HepG2 (cell line): ENCODE results near the gene CHCHD1. TPM values are rescaled to one million over a fixed set of nuclear protein-coding genes. Genes with fewer than 3 reads are reported as not detected.

Experiments
- AKNA ChIP-seq: sonication (generic); formaldehyde crosslinking; IDR thresholded peaks from 2 replicates; pipeline ENCODE4 v1.4.0; 2020; ENCODE audit warnings: missing genetic modification reagents, borderline replicate concordance
- ATF1 ChIP-seq: IDR thresholded peaks from 2 replicates; pipeline ENCODE4 v1.6.1; 2016; ENCODE audit warnings: mild to moderate bottlenecking, control low read depth
- CEBPB ChIP-seq: IDR thresholded peaks from 2 replicates; pipeline ENCODE4 v1.6.1; 2011; ENCODE audit warnings: low read depth, low read length, improper control_type of control experiment, borderline replicate concordance
- DRAP1 ChIP-seq: IDR thresholded peaks from 2 replicates; pipeline ENCODE4 v1.6.1; 2016; ENCODE audit warnings: missing genetic modification reagents, missing compliant biosample characterization
- ESRRA ChIP-seq: sonication (generic); formaldehyde crosslinking; IDR thresholded peaks from 2 replicates; pipeline ENCODE4 v1.5.1; 2020; ENCODE audit warnings: mild to moderate bottlenecking, low read depth, missing genetic modification reagents
- GFI1 ChIP-seq: sonication (generic); formaldehyde crosslinking; IDR thresholded peaks from 2 replicates; pipeline ENCODE4 v1.5.0; 2020; ENCODE audit warnings: missing genetic modification reagents, mild to moderate bottlenecking, borderline replicate concordance
- HNF1A ChIP-seq, 2 experiments: sonication (generic) in 1 of 2; formaldehyde crosslinking in 1 of 2; IDR thresholded peaks; 2 replicates each; pipeline versions ENCODE4 v1.4.0 to v1.6.1; 2016 to 2020; ENCODE audit warnings: borderline replicate concordance in 1 of 2, low read depth in 1 of 2, mild to moderate bottlenecking in 1 of 2, missing genetic modification reagents in 1 of 2
- HNRNPLL ChIP-seq: fragments of 200-400 bp; formaldehyde crosslinking; IDR thresholded peaks from 2 replicates; pipeline ENCODE4 v1.6.1; 2017; ENCODE audit warnings: mild to moderate bottlenecking, low read depth, low read length; ENCODE audit not compliant: poor library complexity, severe bottlenecking
- KAT7 ChIP-seq: IDR thresholded peaks from 2 replicates; pipeline ENCODE4 v1.6.1; 2018; ENCODE audit warnings: borderline replicate concordance, missing compliant biosample characterization
- KDM5A ChIP-seq: fragments of 200-600 bp; sonication (generic); IDR thresholded peaks from 2 replicates; pipeline ENCODE4 v1.7.0; 2018; ENCODE audit warnings: antibody characterized with exemption, mild to moderate bottlenecking, low read length, borderline replicate concordance
- MTF1 ChIP-seq: sonication (generic); formaldehyde crosslinking; IDR thresholded peaks from 2 replicates; pipeline ENCODE4 v1.5.0; 2020; ENCODE audit warnings: missing genetic modification reagents
- PHF21A ChIP-seq: sonication (generic); formaldehyde crosslinking; IDR thresholded peaks from 2 replicates; pipeline ENCODE4 v1.5.0; 2020; ENCODE audit warnings: mild to moderate bottlenecking, missing genetic modification reagents
- PHF5A ChIP-seq: IDR thresholded peaks from one replicate; pipeline ENCODE4 v1.6.1; 2018; ENCODE audit warnings: low read depth, missing genetic modification reagents; ENCODE audit not compliant: unreplicated experiment
- STAT5B ChIP-seq: sonication (generic); formaldehyde crosslinking; IDR thresholded peaks from 2 replicates; pipeline ENCODE4 v1.4.0; 2020; ENCODE audit warnings: missing genetic modification reagents
- ZBTB43 ChIP-seq: sonication (generic); formaldehyde crosslinking; conservative IDR thresholded peaks from 2 replicates; pipeline ENCODE4 v1.4.0; 2020; ENCODE audit warnings: missing genetic modification reagents
- ZFP36L1 ChIP-seq: sonication (generic); formaldehyde crosslinking; IDR thresholded peaks from 2 replicates; pipeline ENCODE4 v1.8.0; 2022; ENCODE audit warnings: mild to moderate bottlenecking, missing genetic modification reagents, moderate library complexity
- ZNF180 ChIP-seq: sonication (generic); formaldehyde crosslinking; IDR thresholded peaks from 2 replicates; pipeline ENCODE4 v1.4.0; 2020; ENCODE audit warnings: low read depth, missing genetic modification reagents, borderline replicate concordance
- ZNF205 ChIP-seq: IDR thresholded peaks from 2 replicates; pipeline ENCODE4 v1.6.1; 2018; ENCODE audit warnings: missing biosample characterization, missing genetic modification reagents
- ZNF678 ChIP-seq: sonication (generic); formaldehyde crosslinking; IDR thresholded peaks from 2 replicates; pipeline ENCODE4 v1.4.0; 2020; ENCODE audit warnings: mild to moderate bottlenecking, missing genetic modification reagents
- ZNF839 ChIP-seq: sonication (generic); formaldehyde crosslinking; IDR thresholded peaks from 2 replicates; pipeline ENCODE4 v1.4.0; 2020; ENCODE audit warnings: missing genetic modification reagents, mild to moderate bottlenecking, borderline replicate concordance
- polyA plus RNA-seq, 8 experiments: library from polyadenylated mRNA; depleted of rRNA in 3 of 8; stranded (reverse) in 7 of 8; unstranded in 1 of 8; fragments of >200 nt; fragmentation: Illumina TruSeq in 4 of 8; extraction: Trizol in 4 of 8; gene quantifications; 2 replicates each; pipeline versions ENCODE4 v1.2.1 to v1.2.3, GENCODE V29; 2011 to 2016; ENCODE audit warnings: low read depth in 4 of 8, missing spikeins in 1 of 8, mixed read lengths in 1 of 8; ENCODE audit not compliant: insufficient read depth in 1 of 8
- total RNA-seq, 5 experiments: library from RNA; depleted of rRNA; stranded (reverse); fragments of >200 nt; fragmentation: Illumina TruSeq; extraction: Trizol; gene quantifications; 2 replicates each; pipeline ENCODE4 v1.2.3, GENCODE V29; 2016; ENCODE audit warnings: low read depth in 1 of 5

CHCHD1 gene
- total and polyA plus RNA-seq, 2 of the 13 experiments (the other 11 are each of a cell fraction or from before 2014, with no cell fraction given): 36.9 to 71.2 TPM

GRCh38 chr10:73785211-73785720 lies 3.4 kb downstream of the CHCHD1 start, which contains the start of gene ZSWIM8 (continued):
- TF ChIP-seq HNF1A (IDR thresholded peaks at IDR 0.05; ENCODE audit: low read depth) (no peak), HNF1A (CRISPR knock-in tag; IDR thresholded peaks at IDR 0.05; ENCODE audit: borderline replicate concordance) (no peak), HNRNPLL (peak; percentile 6), PHF5A (CRISPR knock-in tag) (no peak), ZNF180 (CRISPR knock-in tag) (no peak), PHF21A (no peak), MTF1 (CRISPR knock-in tag) (no peak), KAT7 (no peak), ZFP36L1 (CRISPR knock-in tag) (no peak), ATF1 (CRISPR knock-in tag) (peak; percentile 60; the same call in 1 of the 2 replicates), AKNA (no peak), STAT5B (CRISPR knock-in tag) (no peak), DRAP1 (CRISPR knock-in tag) (peak; percentile 54; the same call in 1 of the 2 replicates), GFI1 (CRISPR knock-in tag) (no peak), ZBTB43 (CRISPR knock-in tag) (no peak), KDM5A (peak; percentile 94), CEBPB (no peak), ZNF839 (no peak), ZNF205 (CRISPR knock-in tag) (no peak), ZNF678 (CRISPR knock-in tag) (no peak), ESRRA (CRISPR knock-in tag) (no peak)
